ENCODE measurements around the gene CARMIL3. TPM values are rescaled to one million over a fixed set of nuclear protein-coding genes. Genes with fewer than 3 reads are reported as not detected.
"Not testable (repeated sequence)": the region's sequence is repeated elsewhere in the genome, so short reads cannot be mapped to it uniquely, and the experiment has no call there.

Gene CARMIL3
- total RNA-seq, 1 experiment from 2014 or later, result not detected

DNA sequence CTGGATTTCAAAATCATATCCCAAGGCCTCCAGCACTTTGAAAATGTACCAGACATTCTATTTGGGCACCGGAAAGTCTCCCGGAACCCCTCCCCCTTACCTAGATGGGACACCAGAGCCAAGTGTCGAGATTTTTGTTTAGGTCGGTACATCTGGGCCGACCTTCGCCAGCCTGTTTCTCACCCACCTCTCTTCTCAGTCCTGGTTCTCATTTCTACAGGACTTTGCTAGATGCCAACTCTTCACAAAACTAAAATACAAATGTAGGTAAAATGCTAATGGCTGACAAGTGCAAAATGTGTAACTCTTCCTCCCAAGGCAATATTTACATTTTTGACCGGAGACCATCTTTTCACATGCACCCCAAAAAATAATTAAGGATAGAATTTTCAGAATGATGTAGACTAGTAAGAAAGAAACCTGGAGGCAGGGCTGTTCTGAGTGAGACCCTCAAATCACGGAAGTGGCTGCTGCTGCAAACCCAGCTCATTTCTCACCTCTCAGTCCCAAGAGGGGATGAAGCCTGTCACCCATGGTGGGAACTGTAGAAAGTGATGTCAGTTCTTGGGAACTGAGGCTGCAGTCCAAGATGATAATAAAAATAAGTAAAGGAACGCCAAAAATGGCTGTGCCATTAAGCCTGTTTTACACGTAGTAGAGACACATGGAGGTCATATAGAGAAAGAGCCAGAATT is 14.7 kb upstream of the CARMIL3 start:
- H3F3A ChIP-seq (ENCODE audit: low read length, unreplicated experiment); H3K4me1 ChIP-seq (ENCODE audit: insufficient read depth, low read length); H3K9me2 ChIP-seq (replicated peaks; ENCODE audit: low read length); H3K36me3 ChIP-seq (ENCODE audit: low read depth, low read length); H4K20me1 ChIP-seq (ENCODE audit: low read length); H3K27ac ChIP-seq (ENCODE audit: low read length); DNase-seq; CTCF ChIA-PET; H3K27me3 ChIP-seq (ENCODE audit: low read length); BruUV-seq (replicated peaks); ATAC-seq; H3K79me2 ChIP-seq (ENCODE audit: low read length); POLR2A ChIA-PET (ENCODE audit: unreplicated experiment); H3K9me3 ChIP-seq (ENCODE audit: low read length): not testable (repeated sequence)
- H3K9ac ChIP-seq (ENCODE audit: low read length), result peak overlapping the region; percentile 49; the same call in 1 of the 2 replicates
- peak overlapping the region; percentile 90 for H3K4me2 ChIP-seq (ENCODE audit: low read length)
- H3K4me3 ChIP-seq (ENCODE audit: low read length), result peak overlapping the region; percentile 71
- TF ChIP-seq, protein P1, sequence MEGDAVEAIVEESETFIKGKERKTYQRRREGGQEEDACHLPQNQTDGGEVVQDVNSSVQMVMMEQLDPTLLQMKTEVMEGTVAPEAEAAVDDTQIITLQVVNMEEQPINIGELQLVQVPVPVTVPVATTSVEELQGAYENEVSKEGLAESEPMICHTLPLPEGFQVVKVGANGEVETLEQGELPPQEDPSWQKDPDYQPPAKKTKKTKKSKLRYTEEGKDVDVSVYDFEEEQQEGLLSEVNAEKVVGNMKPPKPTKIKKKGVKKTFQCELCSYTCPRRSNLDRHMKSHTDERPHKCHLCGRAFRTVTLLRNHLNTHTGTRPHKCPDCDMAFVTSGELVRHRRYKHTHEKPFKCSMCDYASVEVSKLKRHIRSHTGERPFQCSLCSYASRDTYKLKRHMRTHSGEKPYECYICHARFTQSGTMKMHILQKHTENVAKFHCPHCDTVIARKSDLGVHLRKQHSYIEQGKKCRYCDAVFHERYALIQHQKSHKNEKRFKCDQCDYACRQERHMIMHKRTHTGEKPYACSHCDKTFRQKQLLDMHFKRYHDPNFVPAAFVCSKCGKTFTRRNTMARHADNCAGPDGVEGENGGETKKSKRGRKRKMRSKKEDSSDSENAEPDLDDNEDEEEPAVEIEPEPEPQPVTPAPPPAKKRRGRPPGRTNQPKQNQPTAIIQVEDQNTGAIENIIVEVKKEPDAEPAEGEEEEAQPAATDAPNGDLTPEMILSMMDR (conservative IDR thresholded peaks at IDR 0.05; ENCODE audit: low read depth, low read length), result peak; percentile 4; the same call in 1 of the 2 replicates
- intact Hi-C loops (cut with micrococcal nuclease), result loop anchor here (1.0 kb wide), 1 partner anchor 23 kb away; no protein-coding TSS in a partner anchor
- H2AFZ ChIP-seq (ENCODE audit: low read length), result peak overlapping the region; percentile 94; the same call in 1 of the 2 replicates

DNA sequence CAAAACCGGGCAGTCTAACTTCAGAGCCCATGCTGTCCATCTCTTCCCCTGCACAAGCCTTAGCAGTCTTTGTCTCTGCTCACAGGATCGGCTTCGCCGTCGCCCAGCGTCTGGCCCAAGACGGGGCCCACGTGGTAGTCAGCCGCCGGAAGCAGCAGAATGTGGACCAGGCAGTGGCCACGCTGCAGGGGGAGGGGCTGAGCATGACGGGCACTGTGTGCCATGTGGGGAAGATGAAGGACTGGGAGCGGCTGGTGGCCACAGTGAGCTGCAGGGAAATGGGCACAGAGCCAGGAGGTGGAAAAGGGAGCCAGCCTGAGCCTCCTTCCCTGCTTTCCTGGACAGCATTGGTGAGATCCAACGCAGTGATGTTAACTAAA is 14.2 kb upstream of the CARMIL3 start:
- Histone ChIP-seq H3K4me2 (ENCODE audit: low read length) (no peak overlapping the region), H3F3A (ENCODE audit: low read length, unreplicated experiment) (no peaks in the 10 kb centered on the region), H4K20me1 (ENCODE audit: low read length) (no peaks in the 10 kb centered on the region), H3K79me2 (ENCODE audit: low read length) (no peaks in the 10 kb centered on the region), H3K9ac (ENCODE audit: low read length) (no peak overlapping the region), H3K27ac (ENCODE audit: low read length) (no peak overlapping the region), H3K9me2 (replicated peaks; ENCODE audit: low read length) (no peaks in the 10 kb centered on the region), H3K4me1 (ENCODE audit: insufficient read depth, low read length) (no peaks in the 10 kb centered on the region), H3K9me3 (ENCODE audit: low read length) (no peaks in the 10 kb centered on the region), H3K36me3 (ENCODE audit: low read depth, low read length) (no peaks in the 10 kb centered on the region), H2AFZ (ENCODE audit: low read length) (no peak overlapping the region), H3K27me3 (ENCODE audit: low read length) (no peaks in the 10 kb centered on the region), H3K4me3 (ENCODE audit: low read length) (no peak overlapping the region)
- no TSS peak for BruUV-seq (replicated peaks)
- ChIA-PET POLR2A (ENCODE audit: unreplicated experiment) (no interaction called here), CTCF (no interaction called here)
- intact Hi-C loops (cut with micrococcal nuclease), result no loop called here
- ATAC-seq, result no peak
- DNase-seq, result no peak
- no peak for TF ChIP-seq EZH2phosphoT487 (IDR thresholded peaks at IDR 0.05; ENCODE audit: borderline replicate concordance, low read length)
- TF ChIP-seq EZH2 (IDR thresholded peaks at IDR 0.05; ENCODE audit: low read length, unreplicated experiment), result no peak
- TF ChIP-seq, protein P1 (conservative IDR thresholded peaks at IDR 0.05; ENCODE audit: low read depth, low read length), result no peak

DNA sequence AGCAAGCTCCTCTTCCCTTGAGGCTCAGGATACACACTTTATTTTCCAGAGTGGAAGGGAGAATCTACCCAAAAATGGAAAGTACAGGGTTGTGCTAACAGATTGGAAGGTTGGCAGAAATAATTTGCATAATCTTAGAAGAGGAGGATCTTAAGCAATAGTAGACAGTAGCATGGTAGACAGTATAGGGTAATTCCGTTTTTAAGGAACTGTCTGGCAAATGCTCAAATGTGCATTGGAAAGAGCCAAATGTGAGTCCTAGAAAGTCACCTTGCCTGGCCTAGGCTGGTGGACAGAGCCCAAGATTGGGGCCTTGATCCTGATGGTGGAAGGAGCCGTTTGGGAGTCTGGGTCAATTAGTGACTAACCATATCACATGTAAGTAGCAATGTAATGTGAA is 13.1 kb upstream of the CARMIL3 start:
- H3K4me2 ChIP-seq (ENCODE audit: low read length), result no peak overlapping the region
- POLR2A ChIA-PET (ENCODE audit: unreplicated experiment), result no interaction called here
- no peak overlapping the region for H3K9ac ChIP-seq (ENCODE audit: low read length)
- no peaks in the 10 kb centered on the region for H3F3A ChIP-seq (ENCODE audit: low read length, unreplicated experiment)
- DNase-seq (no peak), ATAC-seq (no peak)
- H3K27me3 ChIP-seq (ENCODE audit: low read length), result no peaks in the 10 kb centered on the region
- TF ChIP-seq EZH2phosphoT487 (IDR thresholded peaks at IDR 0.05; ENCODE audit: borderline replicate concordance, low read length) (no peak), EZH2 (IDR thresholded peaks at IDR 0.05; ENCODE audit: low read length, unreplicated experiment) (no peak)
- TF ChIP-seq, protein P1 (conservative IDR thresholded peaks at IDR 0.05; ENCODE audit: low read depth, low read length), result no peak
- no peaks in the 10 kb centered on the region for H3K4me1 ChIP-seq (ENCODE audit: insufficient read depth, low read length)
- CTCF ChIA-PET, result no interaction called here
- no peak overlapping the region for H3K27ac ChIP-seq (ENCODE audit: low read length)
- no peaks in the 10 kb centered on the region for H3K36me3 ChIP-seq (ENCODE audit: low read depth, low read length)
- no peak overlapping the region for H2AFZ ChIP-seq (ENCODE audit: low read length)
- intact Hi-C loops (cut with micrococcal nuclease), result no loop called here
- BruUV-seq (replicated peaks), result no TSS peak
- no peak overlapping the region for H3K4me3 ChIP-seq (ENCODE audit: low read length)
- H3K9me3 ChIP-seq (ENCODE audit: low read length), result no peaks in the 10 kb centered on the region
- no peaks in the 10 kb centered on the region for H3K9me2 ChIP-seq (replicated peaks; ENCODE audit: low read length)
- no peaks in the 10 kb centered on the region for H4K20me1 ChIP-seq (ENCODE audit: low read length)
- no peaks in the 10 kb centered on the region for H3K79me2 ChIP-seq (ENCODE audit: low read length)
